Measurements from ENCODE around the gene ANXA2.

Gene ANXA2

DNA sequence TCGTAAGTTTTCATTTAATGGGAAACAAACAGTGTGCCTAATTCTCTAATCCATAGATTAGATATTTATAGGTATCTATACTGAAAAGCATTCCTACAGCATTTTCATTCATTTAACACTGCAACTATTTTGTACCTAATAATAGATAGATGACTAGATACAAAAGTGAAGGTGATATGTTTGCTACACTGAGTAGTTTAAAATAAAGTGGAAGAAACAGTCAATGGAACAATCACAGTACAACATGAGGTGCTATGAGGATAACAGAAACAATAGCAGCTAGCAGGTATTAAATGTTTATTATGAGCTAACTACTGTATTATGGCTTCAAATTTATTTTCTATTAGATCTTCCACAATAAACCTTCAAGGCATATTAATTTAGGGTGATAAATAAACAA is 31.1 kb upstream of the ANXA2 start:
- in situ Hi-C loops (cut with MboI; ENCODE audit: low sequenced_read_pairs, unreplicated experiment) = no loop called here
- no peak for DNase-seq (ENCODE audit: low spot score)
- TF ChIP-seq, protein P1, sequence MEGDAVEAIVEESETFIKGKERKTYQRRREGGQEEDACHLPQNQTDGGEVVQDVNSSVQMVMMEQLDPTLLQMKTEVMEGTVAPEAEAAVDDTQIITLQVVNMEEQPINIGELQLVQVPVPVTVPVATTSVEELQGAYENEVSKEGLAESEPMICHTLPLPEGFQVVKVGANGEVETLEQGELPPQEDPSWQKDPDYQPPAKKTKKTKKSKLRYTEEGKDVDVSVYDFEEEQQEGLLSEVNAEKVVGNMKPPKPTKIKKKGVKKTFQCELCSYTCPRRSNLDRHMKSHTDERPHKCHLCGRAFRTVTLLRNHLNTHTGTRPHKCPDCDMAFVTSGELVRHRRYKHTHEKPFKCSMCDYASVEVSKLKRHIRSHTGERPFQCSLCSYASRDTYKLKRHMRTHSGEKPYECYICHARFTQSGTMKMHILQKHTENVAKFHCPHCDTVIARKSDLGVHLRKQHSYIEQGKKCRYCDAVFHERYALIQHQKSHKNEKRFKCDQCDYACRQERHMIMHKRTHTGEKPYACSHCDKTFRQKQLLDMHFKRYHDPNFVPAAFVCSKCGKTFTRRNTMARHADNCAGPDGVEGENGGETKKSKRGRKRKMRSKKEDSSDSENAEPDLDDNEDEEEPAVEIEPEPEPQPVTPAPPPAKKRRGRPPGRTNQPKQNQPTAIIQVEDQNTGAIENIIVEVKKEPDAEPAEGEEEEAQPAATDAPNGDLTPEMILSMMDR (IDR thresholded peaks at IDR 0.05; ENCODE audit: borderline replicate concordance, control extremely low read depth, extremely low read depth, insufficient read depth, missing control alignments) = no peak

DNA sequence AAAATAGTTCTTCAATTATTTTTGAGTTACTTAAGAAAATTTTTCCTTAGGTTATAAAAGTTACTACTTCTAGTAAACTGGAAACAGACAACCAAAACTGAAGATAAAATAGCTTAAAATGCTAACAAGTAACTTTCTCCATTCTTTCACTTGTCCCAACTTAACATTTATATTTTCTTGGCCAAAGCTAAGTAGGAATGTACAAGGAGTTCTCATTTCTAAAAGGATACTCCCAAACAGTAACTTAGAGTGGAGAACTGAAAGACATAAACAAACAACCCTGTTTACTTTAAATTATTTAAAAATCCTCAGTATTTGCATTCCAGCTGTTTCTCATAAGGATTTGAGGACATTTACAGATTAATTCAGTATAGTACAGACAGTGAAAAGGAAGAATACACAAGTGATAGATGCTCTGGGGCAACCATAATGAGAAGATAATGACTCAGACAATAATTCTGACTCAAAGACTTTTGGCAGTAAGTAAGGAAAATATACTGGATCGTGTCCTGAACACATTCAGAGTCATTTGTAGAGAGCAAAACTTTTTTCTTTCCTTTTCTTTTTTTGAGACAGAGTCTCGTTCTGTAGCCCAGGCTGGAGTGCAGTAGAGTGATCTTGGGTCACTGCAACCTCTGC is 29.2 kb upstream of the ANXA2 start:
- TF ChIP-seq, protein P1 (IDR thresholded peaks at IDR 0.05; ENCODE audit: borderline replicate concordance, control extremely low read depth, extremely low read depth, insufficient read depth, missing control alignments) = no peak
- DNase-seq (ENCODE audit: low spot score) = no peak

DNA sequence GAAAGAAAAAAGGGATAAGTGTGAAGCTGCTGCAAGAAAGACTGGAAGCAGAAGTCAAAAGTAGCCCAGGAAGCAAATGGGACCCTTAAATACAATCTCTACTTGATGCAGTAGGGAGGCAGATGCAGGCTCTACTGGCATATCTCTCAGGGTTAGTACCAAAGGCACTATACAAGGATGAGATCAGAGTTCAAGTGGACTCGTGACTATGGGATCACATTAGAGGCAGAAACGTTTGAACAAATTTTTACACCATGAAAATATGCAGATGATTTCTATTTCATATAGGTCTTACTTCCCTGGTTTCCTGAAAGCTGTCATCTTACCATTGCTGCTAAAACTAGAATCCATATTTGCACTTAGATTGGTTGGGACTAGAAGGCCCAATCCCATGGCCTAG is 27.7 kb upstream of the ANXA2 start:
- in situ Hi-C loops (cut with MboI; ENCODE audit: low sequenced_read_pairs, unreplicated experiment) = no loop called here
- TF ChIP-seq, protein P1 (IDR thresholded peaks at IDR 0.05; ENCODE audit: borderline replicate concordance, control extremely low read depth, extremely low read depth, insufficient read depth, missing control alignments) = no peak
- DNase-seq (ENCODE audit: low spot score) = no peak

More for the DNA sequence above, 29.2 kb upstream of the ANXA2 start:
- in situ Hi-C loops (cut with MboI; ENCODE audit: low sequenced_read_pairs, unreplicated experiment) = no loop called here

DNA sequence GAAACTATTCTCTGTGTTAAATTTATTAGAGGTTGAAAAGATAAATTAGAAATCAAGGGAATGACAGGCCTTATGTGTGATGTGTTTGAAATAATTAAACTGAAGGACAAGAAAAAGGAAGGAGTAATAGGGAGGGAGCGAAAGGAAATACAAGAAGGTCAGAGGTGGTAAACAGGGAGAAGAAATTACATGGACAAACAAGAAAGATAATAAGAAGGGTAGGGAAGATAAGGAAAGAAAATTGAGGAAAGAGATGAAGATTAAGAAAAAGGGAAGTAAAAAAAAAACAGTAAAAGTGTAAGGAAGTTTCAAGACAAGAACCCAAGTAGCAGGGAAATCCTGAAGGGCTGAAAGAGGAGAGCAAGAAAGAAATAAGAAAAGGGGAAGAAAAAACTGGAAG is 26.2 kb upstream of the ANXA2 start:
- in situ Hi-C loops (cut with MboI; ENCODE audit: low sequenced_read_pairs, unreplicated experiment) = no loop called here
- TF ChIP-seq, protein P1 (IDR thresholded peaks at IDR 0.05; ENCODE audit: borderline replicate concordance, control extremely low read depth, extremely low read depth, insufficient read depth, missing control alignments) = no peak
- no peak for DNase-seq (ENCODE audit: low spot score)

DNA sequence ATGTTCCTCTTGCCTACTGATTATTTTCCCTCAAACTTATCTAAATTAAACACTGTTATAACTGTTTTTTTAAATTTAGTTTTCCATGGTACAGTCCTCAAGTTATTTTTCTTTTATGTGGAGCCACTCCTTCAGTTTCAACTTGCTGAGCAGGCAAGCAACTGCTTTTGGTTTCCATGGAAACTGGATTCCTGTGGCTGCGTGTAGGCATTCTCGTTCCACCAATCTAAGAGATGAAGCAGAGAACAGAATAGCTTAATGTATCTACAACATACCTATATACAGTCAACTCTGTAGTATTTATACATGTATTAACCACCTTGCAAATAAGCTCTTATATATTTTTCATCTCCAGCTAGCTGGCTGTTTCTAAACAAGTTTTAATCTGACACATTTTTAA is 25.8 kb upstream of the ANXA2 start:
- in situ Hi-C loops (cut with MboI; ENCODE audit: low sequenced_read_pairs, unreplicated experiment) = no loop called here
- TF ChIP-seq, protein P1 (IDR thresholded peaks at IDR 0.05; ENCODE audit: borderline replicate concordance, control extremely low read depth, extremely low read depth, insufficient read depth, missing control alignments) = no peak
- no peak for DNase-seq (ENCODE audit: low spot score)

DNA sequence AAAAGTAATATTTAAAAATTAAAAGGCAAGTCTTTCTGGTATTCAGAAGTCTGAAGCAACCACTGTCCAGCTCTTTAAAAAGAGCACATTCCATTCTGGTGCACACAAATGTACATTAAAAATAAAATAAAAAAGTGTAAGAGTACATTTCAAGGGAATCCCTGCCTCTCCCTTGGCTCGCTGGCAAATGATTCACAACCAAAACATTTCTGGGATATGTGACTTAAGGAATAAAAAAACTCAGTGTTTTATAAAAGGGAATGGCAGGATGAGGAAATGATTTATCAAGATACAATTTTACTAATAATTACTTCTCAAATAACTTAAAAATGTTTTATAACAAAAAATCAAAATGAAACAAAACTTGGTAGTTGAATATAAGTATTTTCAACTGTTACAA is 23.8 kb upstream of the ANXA2 start:
- no peak for DNase-seq (ENCODE audit: low spot score)
- TF ChIP-seq, protein P1 (IDR thresholded peaks at IDR 0.05; ENCODE audit: borderline replicate concordance, control extremely low read depth, extremely low read depth, insufficient read depth, missing control alignments) = no peak
- in situ Hi-C loops (cut with MboI; ENCODE audit: low sequenced_read_pairs, unreplicated experiment) = no loop called here

Measured in GM13976 (cell line).